ENCODE measurements around the gene CYB5R4. TPM values are rescaled to one million over a fixed set of nuclear protein-coding genes. Genes with fewer than 3 reads are reported as not detected.

CYB5R4 gene
- polyA plus RNA-seq, 1 of the 3 experiments (the other 2 are of a cell fraction) = 3.3 TPM

DNA sequence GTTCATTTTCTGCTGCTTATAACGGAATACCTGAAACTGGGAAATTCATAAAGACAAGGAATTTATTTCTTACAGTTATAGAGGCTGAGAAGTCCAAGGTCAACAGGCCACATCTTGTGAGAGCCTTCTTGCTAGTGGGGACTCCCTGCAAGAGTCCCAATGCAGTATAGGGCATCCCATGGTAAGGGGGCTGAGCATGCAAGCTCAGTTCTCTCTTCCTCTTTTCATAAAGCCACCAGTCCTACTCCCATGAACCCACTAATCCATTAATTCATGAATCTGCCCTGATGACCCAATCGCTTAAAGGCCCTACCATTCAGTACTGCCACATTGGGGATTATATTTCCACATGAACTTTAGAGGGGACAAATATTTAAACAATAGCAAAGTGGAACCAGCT is 26.5 kb downstream of the CYB5R4 start:
- DNase-seq = no peak
- CTCF ChIA-PET = interaction anchor here (0.9 to 3.5 kb wide), 5 partner anchors 11 to 341 kb away, joined by 3 to 31 read pairs (median 3); partner anchors contain the start of genes CEP162, CYB5R4 and RIPPLY2
- Histone ChIP-seq H3K36me3 (replicated peaks in 1 of 2; ENCODE audit: control insufficient read depth in 1 of 2, insufficient read depth in 2 of 2, low read length in 1 of 2) (peaks cover 0 to 5% of the 10 kb centered on the region in 2 experiments), H3K4me3 (ENCODE audit: low read depth in 2 of 2, low read length in 1 of 2) (no peak overlapping the region), H3K27me3 (ENCODE audit: insufficient read depth) (no peaks in the 10 kb centered on the region), H3K79me2 (ENCODE audit: insufficient read depth) (no peaks in the 10 kb centered on the region), H4K20me1 (ENCODE audit: insufficient read depth) (no peaks in the 10 kb centered on the region), H3K4me2 (no peak overlapping the region), H3F3A (replicated peaks; ENCODE audit: insufficient read depth) (no peaks in the 10 kb centered on the region), H3K9me2 (no peaks in the 10 kb centered on the region), H3K27ac (ENCODE audit: low read depth in 2 of 2, low read length in 1 of 2) (peak overlapping the region in 1 of 2 experiments; percentile 43; a peak in 1 of 4 replicates), H3K9ac (no peak overlapping the region), H3K4me1 (ENCODE audit: control insufficient read depth in 1 of 2, insufficient read depth in 2 of 2, low read depth in 1 of 2, low read length in 1 of 2) (peaks cover 0 to 4% of the 10 kb centered on the region in 2 experiments; a peak in 2 of 4 replicates), H2AFZ (ENCODE audit: low read depth) (no peak overlapping the region), H3K9me3 (no peaks in the 10 kb centered on the region)
- TF ChIP-seq FOXM1 (IDR thresholded peaks at IDR 0.05; ENCODE audit: low read depth) (no peak), NRF1 (IDR thresholded peaks at IDR 0.05; ENCODE audit: low read depth, low read length) (no peak), ELF1 (IDR thresholded peaks at IDR 0.05) (no peak), FOXJ3 (CRISPR knock-in tag; IDR thresholded peaks at IDR 0.05) (no peak), TCF12 (IDR thresholded peaks at IDR 0.05) (no peak), GABPA (IDR thresholded peaks at IDR 0.05; ENCODE audit: low read depth) (no peak), SMC3 (IDR thresholded peaks at IDR 0.05; ENCODE audit: low read depth, low read length) (no peak), RFX5 (IDR thresholded peaks at IDR 0.05; ENCODE audit: low read length) (no peak), TEAD4 (IDR thresholded peaks at IDR 0.05; ENCODE audit: borderline replicate concordance, insufficient read depth) (no peak), MEF2A (IDR thresholded peaks at IDR 0.05; ENCODE audit: borderline replicate concordance, low read depth) (no peak), EZH2phosphoT487 (IDR thresholded peaks at IDR 0.05; ENCODE audit: borderline replicate concordance, low read depth) (no peak), YY1 (IDR thresholded peaks at IDR 0.05; ENCODE audit: low read depth) (no peak), RAD21 (IDR thresholded peaks at IDR 0.05; ENCODE audit: low read length) (no peak)
- TF ChIP-seq, protein P1, sequence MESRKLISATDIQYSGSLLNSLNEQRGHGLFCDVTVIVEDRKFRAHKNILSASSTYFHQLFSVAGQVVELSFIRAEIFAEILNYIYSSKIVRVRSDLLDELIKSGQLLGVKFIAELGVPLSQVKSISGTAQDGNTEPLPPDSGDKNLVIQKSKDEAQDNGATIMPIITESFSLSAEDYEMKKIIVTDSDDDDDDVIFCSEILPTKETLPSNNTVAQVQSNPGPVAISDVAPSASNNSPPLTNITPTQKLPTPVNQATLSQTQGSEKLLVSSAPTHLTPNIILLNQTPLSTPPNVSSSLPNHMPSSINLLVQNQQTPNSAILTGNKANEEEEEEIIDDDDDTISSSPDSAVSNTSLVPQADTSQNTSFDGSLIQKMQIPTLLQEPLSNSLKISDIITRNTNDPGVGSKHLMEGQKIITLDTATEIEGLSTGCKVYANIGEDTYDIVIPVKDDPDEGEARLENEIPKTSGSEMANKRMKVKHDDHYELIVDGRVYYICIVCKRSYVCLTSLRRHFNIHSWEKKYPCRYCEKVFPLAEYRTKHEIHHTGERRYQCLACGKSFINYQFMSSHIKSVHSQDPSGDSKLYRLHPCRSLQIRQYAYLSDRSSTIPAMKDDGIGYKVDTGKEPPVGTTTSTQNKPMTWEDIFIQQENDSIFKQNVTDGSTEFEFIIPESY (IDR thresholded peaks at IDR 0.05; ENCODE audit: borderline replicate concordance, low read depth) = no peak
- TF ChIP-seq, protein P2, sequence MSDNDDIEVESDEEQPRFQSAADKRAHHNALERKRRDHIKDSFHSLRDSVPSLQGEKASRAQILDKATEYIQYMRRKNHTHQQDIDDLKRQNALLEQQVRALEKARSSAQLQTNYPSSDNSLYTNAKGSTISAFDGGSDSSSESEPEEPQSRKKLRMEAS (IDR thresholded peaks at IDR 0.05; ENCODE audit: low read depth) = no peak
- TF ChIP-seq, protein P3, sequence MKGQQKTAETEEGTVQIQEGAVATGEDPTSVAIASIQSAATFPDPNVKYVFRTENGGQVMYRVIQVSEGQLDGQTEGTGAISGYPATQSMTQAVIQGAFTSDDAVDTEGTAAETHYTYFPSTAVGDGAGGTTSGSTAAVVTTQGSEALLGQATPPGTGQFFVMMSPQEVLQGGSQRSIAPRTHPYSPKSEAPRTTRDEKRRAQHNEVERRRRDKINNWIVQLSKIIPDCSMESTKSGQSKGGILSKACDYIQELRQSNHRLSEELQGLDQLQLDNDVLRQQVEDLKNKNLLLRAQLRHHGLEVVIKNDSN (IDR thresholded peaks at IDR 0.05; ENCODE audit: borderline replicate concordance, low read depth) = no peak
- TF ChIP-seq, protein P4, sequence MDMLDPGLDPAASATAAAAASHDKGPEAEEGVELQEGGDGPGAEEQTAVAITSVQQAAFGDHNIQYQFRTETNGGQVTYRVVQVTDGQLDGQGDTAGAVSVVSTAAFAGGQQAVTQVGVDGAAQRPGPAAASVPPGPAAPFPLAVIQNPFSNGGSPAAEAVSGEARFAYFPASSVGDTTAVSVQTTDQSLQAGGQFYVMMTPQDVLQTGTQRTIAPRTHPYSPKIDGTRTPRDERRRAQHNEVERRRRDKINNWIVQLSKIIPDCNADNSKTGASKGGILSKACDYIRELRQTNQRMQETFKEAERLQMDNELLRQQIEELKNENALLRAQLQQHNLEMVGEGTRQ (IDR thresholded peaks at IDR 0.05; ENCODE audit: borderline replicate concordance, low read depth, low read length) = no peak
- TF ChIP-seq, protein P5, sequence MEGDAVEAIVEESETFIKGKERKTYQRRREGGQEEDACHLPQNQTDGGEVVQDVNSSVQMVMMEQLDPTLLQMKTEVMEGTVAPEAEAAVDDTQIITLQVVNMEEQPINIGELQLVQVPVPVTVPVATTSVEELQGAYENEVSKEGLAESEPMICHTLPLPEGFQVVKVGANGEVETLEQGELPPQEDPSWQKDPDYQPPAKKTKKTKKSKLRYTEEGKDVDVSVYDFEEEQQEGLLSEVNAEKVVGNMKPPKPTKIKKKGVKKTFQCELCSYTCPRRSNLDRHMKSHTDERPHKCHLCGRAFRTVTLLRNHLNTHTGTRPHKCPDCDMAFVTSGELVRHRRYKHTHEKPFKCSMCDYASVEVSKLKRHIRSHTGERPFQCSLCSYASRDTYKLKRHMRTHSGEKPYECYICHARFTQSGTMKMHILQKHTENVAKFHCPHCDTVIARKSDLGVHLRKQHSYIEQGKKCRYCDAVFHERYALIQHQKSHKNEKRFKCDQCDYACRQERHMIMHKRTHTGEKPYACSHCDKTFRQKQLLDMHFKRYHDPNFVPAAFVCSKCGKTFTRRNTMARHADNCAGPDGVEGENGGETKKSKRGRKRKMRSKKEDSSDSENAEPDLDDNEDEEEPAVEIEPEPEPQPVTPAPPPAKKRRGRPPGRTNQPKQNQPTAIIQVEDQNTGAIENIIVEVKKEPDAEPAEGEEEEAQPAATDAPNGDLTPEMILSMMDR (IDR thresholded peaks at IDR 0.05) = no peak
- whole genome bisulfite sequencing (ENCODE audit: low lambda C conversion rate) = 93% methylated on average over 2 of the region's 2 CpGs
- POLR2A ChIA-PET = no interaction called here
